OCI-LY7 (cell line): ENCODE data around the gene GLDN.

Experiments
- EZH2phosphoT487 ChIP-seq: fragments of 200-600 bp; sonication (generic); IDR thresholded peaks from 2 replicates; pipeline ENCODE4 v1.6.1; 2018; ENCODE audit warnings: low read depth, borderline replicate concordance, mild to moderate bottlenecking, mixed run types, antibody characterized with exemption, low read length, moderate library complexity, mixed read lengths
- TF ChIP-seq, protein P1 (sequence below): fragments of 200-600 bp; sonication (generic); conservative IDR thresholded peaks from 2 replicates; pipeline ENCODE4 v1.5.1; 2014; ENCODE audit warnings: mild to moderate bottlenecking, antibody characterized with exemption, low read length, moderate library complexity, mixed read lengths

DNA sequence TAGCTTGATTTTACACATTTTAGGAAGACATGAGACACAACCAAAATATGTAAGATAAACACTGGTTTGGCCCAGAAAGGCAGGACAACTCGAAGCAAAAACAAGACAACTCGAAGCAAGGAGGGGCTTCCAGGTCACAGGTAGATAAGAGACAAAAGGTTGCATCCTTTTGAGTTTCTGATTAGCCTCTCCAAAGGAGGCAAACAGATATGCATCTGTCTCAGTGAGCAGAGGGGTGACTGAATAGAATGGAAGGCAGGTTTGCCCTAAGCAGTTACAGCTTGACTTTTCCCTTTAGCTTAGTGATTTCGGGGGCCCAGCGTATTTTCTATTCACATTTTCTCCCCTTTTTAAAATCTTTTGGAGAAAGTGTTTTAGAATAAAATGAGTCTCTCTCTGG is 74.7 kb downstream of the GLDN start:
- TF ChIP-seq, protein P1, sequence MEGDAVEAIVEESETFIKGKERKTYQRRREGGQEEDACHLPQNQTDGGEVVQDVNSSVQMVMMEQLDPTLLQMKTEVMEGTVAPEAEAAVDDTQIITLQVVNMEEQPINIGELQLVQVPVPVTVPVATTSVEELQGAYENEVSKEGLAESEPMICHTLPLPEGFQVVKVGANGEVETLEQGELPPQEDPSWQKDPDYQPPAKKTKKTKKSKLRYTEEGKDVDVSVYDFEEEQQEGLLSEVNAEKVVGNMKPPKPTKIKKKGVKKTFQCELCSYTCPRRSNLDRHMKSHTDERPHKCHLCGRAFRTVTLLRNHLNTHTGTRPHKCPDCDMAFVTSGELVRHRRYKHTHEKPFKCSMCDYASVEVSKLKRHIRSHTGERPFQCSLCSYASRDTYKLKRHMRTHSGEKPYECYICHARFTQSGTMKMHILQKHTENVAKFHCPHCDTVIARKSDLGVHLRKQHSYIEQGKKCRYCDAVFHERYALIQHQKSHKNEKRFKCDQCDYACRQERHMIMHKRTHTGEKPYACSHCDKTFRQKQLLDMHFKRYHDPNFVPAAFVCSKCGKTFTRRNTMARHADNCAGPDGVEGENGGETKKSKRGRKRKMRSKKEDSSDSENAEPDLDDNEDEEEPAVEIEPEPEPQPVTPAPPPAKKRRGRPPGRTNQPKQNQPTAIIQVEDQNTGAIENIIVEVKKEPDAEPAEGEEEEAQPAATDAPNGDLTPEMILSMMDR = no peak
- no peak for TF ChIP-seq EZH2phosphoT487
